WERI-Rb-1 (cell line): ENCODE results near the gene MRPL22.
"Not testable (repeated sequence)": the region's sequence is repeated elsewhere in the genome, so short reads cannot be mapped to it uniquely, and the experiment has no call there.

Source experiments
- DNase-seq: peaks from one replicate; pipeline ENCODE4 v3.0.0-alpha.2; 2020
- H3K27ac ChIP-seq: fragments of 250-450 bp; sonication (Bioruptor Pico); 2 replicates; pipeline ENCODE4 v1.5.1; 2020; ENCODE audit warnings: mild to moderate bottlenecking, moderate library complexity
- H3K27me3 ChIP-seq: fragments of 250-450 bp; sonication (Bioruptor Pico); 2 replicates; pipeline ENCODE4 v1.5.1; 2021; ENCODE audit warnings: mild to moderate bottlenecking, low read depth, moderate library complexity; ENCODE audit not compliant: insufficient read depth, severe bottlenecking
- H3K36me3 ChIP-seq: fragments of 250-450 bp; sonication (Bioruptor Pico); 2 replicates; pipeline ENCODE4 v1.5.1; 2020; ENCODE audit warnings: mild to moderate bottlenecking, moderate library complexity
- H3K4me3 ChIP-seq: 2 replicates; pipeline ENCODE4 v1.5.1; 2011; ENCODE audit warnings: low read depth, mild to moderate bottlenecking, control low read depth, low read length
- H3K9me3 ChIP-seq: fragments of 250-450 bp; sonication (Bioruptor Pico); 2 replicates; pipeline ENCODE4 v1.5.1; 2021; ENCODE audit warnings: mild to moderate bottlenecking, moderate library complexity; ENCODE audit not compliant: severe bottlenecking
- CTCF ChIP-seq: IDR thresholded peaks from 2 replicates; pipeline ENCODE4 v1.5.1; 2011; ENCODE audit warnings: low read depth, mild to moderate bottlenecking, control low read depth, inconsistent platforms, low read length

The MRPL22 gene

GRCh38 chr5:154937186-154937717, 3.6 kb upstream of the MRPL22 start:
- H3K4me3 ChIP-seq: peak overlapping the region; percentile 68
- TF ChIP-seq CTCF: no peak
- H3K27ac ChIP-seq: peak overlapping the region; percentile 6; the same call in 1 of the 2 replicates
- H3K9me3 ChIP-seq: no peaks in the 10 kb centered on the region
- DNase-seq: no peak
- peaks cover 17% of the 10 kb centered on the region for H3K36me3 ChIP-seq
- H3K27me3 ChIP-seq: no peaks in the 10 kb centered on the region

- peak within 1 kb of the TSS; percentile 6 for H3K27ac ChIP-seq
- H3K36me3 ChIP-seq: peaks cover 19% of the 10 kb centered on the region
- DNase-seq: peak; percentile 85
- H3K27me3 ChIP-seq: no peaks in the 10 kb centered on the region
- no peaks in the 10 kb centered on the region for H3K9me3 ChIP-seq
- no peak for TF ChIP-seq CTCF
- peak within 1 kb of the TSS; percentile 68 for H3K4me3 ChIP-seq
Measured at GRCh38 chr5:154937718-154938466, 3.0 kb upstream of the MRPL22 start, which contains the start of gene GEMIN5. Gene GEMIN5 (minus strand): TSS chr5:154938211. CDS start chr5:154938133, 78 bp downstream.

- H3K4me3 ChIP-seq, DNase-seq, H3K9me3 ChIP-seq, H3K27me3 ChIP-seq, H3K27ac ChIP-seq: not testable (repeated sequence)
- peaks cover 14% of the 10 kb centered on the region for H3K36me3 ChIP-seq
Measured at GRCh38 chr5:154939387-154939786, 1.5 kb upstream of the MRPL22 start.

- no peak for DNase-seq
- Histone ChIP-seq H3K27ac (peak overlapping the region; percentile 85), H3K27me3 (no peaks in the 10 kb centered on the region), H3K36me3 (peaks cover 4% of the 10 kb centered on the region), H3K4me3 (peak overlapping the region; percentile 97), H3K9me3 (no peaks in the 10 kb centered on the region)
- no peak for TF ChIP-seq CTCF
Measured at GRCh38 chr5:154940375-154940771, 500 bp upstream of the MRPL22 start.

- TF ChIP-seq CTCF: no peak
- Histone ChIP-seq H3K4me3 (no peak overlapping the region), H3K9me3 (no peaks in the 10 kb centered on the region), H3K36me3 (peaks cover 2% of the 10 kb centered on the region), H3K27ac (no peak overlapping the region), H3K27me3 (no peaks in the 10 kb centered on the region)
- no peak for DNase-seq
Measured at GRCh38 chr5:154943527-154943926, 2.7 kb downstream of the MRPL22 start.

- no peaks in the 10 kb centered on the region for H3K9me3 ChIP-seq
- H3K4me3 ChIP-seq: no peak overlapping the region
- TF ChIP-seq CTCF: no peak
- H3K36me3 ChIP-seq: peaks cover 2% of the 10 kb centered on the region
- no peaks in the 10 kb centered on the region for H3K27me3 ChIP-seq
- DNase-seq: no peak
- no peak overlapping the region for H3K27ac ChIP-seq
Measured at GRCh38 chr5:154944716-154945115, 3.8 kb downstream of the MRPL22 start.
